Measurements from ENCODE around the gene ZNF564.

DNA sequence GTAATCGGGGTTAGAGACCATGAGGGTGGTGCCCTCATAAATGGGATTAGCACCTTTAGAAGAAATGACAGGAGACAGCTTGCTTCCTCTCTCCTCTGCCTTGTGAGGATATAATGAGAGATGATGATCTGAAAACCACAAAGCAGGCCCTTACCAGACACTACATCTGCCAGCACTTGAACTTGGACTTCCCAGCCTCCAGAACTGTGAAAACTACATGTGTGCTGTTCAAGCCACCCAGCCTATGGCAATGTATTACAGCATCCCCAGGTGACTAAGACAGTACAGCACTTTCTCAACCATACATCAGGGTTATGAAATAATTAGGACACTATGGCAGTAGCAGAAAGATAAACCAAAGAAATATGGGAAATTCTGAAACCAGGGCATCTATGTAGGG lies 7.4 kb downstream of the ZNF564 start:
- TF ChIP-seq, protein P1, sequence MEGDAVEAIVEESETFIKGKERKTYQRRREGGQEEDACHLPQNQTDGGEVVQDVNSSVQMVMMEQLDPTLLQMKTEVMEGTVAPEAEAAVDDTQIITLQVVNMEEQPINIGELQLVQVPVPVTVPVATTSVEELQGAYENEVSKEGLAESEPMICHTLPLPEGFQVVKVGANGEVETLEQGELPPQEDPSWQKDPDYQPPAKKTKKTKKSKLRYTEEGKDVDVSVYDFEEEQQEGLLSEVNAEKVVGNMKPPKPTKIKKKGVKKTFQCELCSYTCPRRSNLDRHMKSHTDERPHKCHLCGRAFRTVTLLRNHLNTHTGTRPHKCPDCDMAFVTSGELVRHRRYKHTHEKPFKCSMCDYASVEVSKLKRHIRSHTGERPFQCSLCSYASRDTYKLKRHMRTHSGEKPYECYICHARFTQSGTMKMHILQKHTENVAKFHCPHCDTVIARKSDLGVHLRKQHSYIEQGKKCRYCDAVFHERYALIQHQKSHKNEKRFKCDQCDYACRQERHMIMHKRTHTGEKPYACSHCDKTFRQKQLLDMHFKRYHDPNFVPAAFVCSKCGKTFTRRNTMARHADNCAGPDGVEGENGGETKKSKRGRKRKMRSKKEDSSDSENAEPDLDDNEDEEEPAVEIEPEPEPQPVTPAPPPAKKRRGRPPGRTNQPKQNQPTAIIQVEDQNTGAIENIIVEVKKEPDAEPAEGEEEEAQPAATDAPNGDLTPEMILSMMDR (IDR thresholded peaks at IDR 0.05) = no peak
- TF ChIP-seq POLR2A (IDR thresholded peaks at IDR 0.05) = no peak

All from testis (tissue), 2 donors.